NCI-H2081 treated with DMSO at 0.1 percent for 48 hours (cell line): ENCODE measurements around the gene CAMK2D.

ENCODE experiments used
- DNase-seq: peaks from one replicate; lab custom pipeline; 2025; lab: John Stamatoyannopoulos, UW

CAMK2D gene

DNA sequence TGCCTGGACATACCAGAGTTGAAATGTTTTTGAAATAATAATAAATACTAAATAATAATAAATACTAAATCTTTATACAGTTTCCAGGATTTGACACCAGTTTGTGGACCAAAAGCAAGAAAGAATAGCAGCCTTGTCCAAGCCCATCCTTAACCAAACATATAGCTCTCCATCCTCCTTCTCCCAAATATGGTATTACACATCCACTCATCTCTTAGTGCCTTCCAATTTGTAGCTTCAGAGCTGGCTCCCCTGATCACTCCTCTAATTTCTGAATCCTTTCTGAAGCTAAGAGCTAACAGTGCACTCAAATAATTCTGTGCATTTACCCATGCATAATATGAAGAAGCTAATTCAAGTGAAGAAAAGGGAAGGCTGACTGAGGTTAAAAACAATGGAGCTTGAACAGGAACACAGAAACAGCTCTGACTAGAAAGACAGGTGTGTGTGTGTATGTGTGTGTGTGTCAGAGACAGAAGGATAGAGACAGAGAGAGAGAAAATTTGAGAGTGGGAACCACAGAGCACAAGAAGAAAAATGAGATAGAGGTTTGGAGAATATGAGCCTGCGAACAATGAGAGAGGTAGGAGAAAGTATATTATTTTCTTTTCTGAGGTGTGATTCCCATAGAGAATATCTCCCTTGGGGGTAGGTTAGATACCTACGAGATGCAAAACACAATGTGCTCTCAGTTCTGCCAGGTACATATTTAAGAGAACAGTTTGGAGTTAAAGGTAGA, 123.5 kb downstream of the CAMK2D start:
- no peak for DNase-seq

DNA sequence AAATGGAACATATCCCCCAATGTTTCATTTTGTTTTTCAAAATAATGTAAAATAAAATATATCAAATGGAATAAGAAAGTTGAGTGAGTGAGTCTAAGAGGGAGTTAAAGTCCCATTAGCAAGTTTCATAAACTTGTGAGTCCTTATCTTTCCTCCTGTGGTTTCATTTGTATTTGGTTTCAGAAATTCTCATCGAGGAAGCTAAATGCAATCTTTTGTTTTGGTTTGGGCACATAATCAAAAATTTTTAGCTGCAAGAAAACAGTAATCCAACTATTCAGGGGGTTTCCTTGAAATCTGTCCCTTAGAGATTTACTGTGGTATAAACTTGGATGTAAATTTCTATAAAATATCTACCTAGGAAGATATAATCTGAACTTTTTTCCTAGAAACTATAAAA, 124.2 kb downstream of the CAMK2D start:
- no peak for DNase-seq

DNA sequence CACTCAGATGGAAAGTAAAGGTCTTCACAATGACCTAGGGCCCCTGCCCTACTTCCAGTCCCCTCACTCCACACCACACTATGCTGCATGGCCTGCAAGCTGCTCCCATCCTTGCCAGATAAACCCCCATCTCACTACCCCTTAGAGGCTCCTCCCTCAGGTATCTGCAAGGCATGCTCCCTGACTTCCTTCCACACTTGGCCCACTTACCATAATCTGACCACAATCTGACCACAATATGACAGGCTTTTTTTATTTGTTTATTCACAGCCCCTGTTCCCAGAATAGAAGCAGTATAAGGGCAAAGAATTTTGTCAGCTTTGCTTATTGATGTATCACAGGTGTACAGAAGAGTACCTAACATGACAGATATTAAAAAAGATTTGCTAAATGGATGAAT, 124.7 kb downstream of the CAMK2D start:
- DNase-seq: no peak

DNA sequence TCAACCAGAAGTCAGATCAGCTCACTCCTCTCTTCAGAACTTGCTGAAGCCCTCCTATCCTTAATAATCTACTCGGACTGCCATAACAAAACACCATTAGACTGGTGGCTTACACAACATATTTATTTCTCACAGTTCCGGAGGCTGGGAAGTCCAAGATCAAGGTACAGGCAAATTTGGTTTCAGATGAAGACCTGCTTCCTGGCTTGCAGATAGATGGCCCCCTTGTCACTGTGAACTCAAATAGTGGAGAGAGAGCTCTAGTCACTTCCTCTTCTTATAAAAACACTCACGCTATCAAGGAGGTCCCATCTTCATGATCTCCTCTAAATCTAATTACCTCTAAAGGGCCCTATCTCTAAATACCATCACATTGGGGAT, 125.1 kb downstream of the CAMK2D start:
- DNase-seq: no peak

DNA sequence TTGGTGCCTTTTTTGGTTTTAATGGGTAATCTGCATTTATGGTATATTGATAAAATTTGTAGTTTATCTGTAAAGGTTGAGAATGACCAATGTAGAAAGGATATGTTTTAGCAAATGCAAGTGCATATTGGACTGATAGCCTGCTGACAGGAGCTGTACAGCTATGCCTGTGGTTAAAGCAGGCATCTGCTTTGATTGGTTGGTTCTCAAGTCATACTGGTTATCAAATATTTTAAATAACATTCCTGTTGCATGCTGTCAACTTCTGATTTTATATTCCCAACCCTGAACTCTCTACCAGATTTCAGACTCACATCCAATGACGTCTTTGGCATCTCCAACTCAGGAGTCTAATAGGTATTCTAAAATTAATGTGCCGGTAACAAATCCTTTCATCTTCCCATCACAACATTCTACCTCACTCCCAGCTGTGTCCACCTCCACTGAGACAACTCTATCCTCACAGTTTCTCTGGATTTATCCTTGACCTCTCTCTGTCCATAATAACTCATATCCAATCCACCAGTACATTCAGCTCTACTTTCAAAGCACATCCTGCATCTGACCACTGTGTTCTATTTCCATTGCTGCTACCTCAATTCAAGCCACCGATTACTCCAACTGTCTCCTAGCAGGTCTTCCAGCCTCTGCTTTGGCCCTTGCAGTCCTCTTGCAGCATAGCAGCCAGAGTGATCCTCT, 125.7 kb downstream of the CAMK2D start:
- no peak for DNase-seq

DNA sequence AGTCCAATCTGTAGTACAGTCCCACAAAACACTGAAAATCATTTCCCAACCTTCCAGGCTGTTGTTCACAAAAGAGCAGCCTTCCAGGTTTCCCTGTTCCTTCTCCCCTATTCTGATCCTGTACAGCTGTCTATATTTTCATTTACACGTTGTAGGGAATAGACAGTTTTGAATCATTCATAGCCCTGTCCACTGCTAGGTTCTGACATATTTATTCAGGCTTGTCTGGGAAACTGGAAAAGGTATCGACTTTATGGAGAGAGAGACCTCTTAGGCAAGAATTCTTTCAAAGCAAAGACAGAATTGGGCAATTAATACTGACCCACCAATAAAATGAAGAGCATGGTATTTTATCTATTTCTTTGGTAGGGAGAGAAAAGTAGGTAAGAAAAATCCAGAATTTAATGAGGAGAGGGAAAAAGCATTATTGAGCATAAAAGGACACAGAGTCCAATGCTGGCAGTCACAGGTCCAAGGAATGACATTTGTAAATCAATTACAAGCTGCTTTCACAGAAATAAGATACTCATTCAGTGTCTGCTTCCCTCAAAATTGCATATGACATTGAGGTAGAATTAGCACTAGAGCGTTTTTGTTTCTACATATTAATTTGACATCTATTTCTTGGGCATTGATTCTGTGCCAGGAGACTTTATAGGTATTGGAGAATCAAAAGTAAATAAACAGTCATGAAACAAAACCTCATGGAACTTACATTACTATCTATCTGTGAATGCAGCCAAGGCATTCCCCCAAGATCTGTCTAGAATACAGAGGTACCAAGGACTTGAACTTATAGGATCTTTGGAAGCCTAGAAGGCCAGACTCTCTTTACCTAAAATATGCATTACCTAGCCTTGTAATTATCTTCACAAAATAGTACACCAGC, 127.2 kb downstream of the CAMK2D start:
- no peak for DNase-seq

DNA sequence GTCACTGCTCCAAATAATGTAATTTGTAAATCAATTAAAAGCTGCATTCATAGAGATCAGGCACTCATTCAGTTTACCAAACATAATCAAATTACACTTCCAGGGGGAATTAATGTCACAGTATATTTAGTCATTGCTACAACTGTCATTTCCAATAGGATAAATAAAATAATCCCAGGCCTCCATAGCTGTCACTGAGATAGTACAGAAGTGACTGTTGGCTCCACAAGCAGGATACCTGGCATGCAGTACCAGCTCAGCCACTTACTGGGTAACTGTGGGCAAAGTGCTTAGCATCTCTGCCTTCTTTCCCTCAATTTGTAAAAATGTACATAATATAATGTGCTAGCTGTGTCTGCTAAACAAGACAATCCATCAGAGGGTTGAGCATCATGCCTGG, 128.1 kb downstream of the CAMK2D start:
- no peak for DNase-seq

DNA sequence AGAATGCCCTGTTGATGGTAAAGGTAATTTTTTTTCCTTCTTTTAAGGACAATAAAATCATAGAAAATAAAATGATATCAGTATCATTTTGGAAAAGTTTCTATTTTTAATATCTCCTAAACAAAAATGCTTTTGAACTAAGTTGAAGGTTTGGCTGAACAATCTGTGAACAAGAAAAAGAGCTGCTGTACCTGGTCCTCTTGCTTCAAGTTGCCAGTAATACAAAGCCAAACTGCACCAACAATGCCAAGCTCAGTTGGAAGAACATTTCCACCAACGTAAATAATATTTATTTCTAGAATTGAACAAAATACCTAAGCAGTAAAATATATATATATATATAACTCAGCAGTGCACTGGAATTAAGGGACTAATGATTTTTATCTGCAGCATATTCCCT, 132.8 kb downstream of the CAMK2D start:
- no peak for DNase-seq

DNA sequence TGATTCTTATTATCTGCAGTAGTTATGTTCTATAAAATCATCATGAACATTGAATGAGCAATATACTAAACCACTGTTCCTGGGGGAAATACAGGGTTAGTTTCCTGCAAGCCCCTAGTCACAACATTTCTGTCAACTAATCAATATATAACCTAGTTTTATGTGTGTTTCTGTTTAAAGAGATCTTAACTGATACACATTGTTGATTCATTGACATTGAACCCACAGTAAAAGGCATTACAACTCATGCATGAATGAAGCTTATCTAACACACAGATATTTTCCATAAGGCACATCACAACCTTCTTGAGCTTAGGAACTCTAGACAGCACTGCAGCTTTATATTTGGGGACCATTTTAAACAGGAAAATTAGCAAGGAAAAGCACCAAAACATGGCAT, 134.2 kb downstream of the CAMK2D start:
- no peak for DNase-seq

DNA sequence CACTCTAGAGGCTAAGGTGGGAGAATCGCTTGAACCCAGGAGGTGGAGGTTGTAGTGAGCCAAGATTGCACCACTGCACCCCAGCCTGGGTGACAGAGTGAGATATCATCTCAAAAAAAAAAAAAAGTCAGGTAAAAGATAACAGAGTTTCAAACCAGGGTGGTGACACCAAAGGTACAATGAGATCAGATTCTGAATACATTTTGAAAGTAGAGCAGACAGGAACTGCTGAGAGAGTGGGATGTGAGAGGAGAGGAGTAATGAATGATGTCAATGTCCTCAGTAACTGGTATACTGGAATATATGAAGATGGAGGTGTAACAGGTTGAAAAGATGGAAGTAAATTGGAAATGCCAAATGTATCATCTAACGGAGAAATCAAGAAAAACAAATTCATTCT, 135.6 kb downstream of the CAMK2D start:
- DNase-seq: no peak

DNA sequence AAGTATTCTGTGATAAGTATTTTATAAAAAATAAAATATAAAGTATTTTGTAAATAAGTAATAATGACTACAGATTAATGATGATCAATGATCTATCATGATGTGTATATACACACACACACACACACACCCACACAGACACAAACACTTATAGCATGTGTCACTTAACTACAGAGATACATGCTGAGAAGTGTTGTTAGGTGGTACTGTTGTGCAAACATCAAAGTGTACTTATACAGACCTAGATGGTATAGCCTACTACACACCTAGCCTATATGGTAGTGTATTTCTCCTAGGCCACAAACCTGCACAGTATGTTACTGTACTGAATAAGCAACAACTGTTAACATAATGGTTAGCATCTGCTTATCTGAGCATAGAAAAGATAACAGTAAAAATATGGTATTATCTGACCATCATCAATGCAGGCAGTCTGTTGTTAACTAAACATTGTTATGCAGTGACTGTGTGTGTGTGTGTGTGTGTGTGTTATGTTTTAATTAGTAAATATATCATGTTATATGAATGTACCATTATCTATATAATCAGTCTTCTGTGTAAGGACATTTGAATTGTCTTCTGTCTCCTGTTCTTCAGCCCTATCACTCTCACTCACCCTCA, 138.2 kb downstream of the CAMK2D start:
- no peak for DNase-seq

DNA sequence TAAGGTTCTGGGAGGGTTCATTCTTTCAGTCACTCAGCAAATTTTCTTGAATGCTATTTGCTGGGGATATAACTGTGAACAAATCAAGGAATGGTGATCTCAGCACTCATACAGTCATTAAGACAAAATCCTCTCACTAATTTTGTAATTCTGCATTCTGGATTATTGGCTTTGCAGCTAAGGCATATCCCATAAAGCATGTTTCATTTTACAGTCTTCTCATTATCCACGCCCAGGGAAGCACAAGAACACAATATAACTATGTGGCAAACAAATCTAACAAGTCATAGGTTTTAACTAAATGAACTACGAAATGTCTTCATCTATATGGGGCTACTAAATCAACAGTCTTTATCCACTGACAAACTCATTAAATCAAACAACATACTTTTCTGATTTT, 139.9 kb downstream of the CAMK2D start:
- no peak for DNase-seq

DNA sequence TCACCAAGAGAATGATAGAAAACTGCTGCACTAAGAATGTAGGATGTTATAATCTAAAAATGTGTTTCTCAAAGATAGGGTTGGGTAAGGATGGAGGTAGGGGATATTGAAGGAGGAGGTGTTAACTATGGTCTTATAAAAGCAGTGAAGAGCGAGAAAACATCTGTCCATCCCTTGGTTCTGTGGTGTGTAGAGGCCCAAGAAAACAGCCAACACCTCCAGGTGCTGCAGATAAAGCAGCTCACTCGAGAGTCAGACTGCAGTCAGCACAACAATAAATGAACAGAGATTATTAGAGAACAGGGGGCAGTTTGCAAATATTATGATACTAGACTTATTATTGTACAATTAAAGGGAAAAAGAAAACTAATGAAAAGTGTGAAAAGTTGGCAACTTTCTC, 141.5 kb downstream of the CAMK2D start:
- DNase-seq: no peak

DNA sequence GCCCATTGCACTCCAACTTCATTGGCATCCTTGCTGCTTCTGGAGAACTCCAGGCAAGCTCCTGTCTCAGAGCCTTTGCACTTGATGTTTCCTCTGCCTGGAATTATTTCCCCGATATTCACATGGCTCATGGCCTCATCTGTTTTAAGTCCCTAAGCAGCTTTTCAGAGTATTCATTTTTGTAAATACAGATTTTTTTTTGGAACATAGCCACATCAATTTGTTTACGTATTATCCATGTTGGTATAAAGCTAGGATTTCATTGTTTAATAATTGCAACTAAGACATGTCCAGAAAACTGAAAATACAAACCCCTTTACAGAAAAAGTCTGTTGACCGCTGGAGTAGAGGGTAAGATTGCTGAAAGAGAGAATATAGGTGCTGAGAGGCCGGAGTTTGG, 142.0 kb downstream of the CAMK2D start:
- DNase-seq: no peak

DNA sequence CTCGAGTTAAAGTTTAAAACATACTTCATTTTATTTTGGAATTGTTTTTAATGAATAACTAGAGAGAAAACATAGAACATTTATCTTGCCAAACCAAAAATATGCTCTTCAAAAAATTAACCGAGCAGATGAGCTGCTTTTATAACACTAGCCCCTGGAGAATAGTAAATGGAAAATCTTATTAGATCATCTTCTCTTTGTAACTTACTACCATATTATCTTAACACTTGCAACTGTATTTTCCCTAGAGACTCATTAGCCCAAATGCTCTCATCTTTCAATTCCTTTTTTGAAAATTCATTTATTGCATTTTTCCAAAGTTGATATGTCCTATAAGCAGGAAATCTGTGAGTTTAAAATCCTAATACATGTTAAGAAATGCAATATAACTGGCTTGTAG, 143.3 kb downstream of the CAMK2D start:
- DNase-seq: no peak

DNA sequence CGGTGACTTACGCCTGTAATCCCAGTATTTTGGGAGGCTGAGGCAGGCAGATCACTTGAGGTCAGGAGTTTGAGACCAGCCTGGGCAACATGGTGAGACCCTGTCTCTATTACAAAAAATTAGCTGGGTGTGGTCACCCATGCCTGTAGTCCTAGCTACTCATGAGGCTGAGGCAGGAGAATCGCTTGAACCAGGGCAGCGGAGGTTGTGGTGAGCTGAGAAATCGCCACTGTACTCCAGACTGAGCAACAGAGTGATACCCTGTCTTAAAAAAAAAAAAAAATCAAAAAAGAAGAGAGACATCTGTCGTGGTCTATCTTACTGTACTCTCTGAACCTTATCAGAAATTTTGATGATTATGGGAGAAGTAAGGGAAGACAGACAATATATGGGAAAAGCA, 144.3 kb downstream of the CAMK2D start:
- no peak for DNase-seq

DNA sequence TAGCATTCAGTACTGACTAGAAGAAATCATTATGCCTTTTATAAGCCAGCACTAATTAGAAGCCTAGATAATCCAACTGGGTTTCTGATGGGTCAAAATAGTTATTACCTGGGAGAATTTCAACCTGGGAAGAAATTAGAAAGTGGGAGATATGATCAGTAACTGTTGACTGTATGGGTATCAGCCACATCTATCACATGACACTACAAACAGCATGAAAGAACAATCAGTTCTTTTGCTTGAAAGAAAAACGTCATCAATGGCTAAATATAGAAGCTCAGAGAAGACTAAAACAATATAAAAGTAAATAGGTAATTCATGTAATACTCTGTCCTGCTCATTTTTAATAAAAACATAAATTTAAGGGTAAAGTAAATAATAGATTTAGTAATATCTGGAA, 145.1 kb downstream of the CAMK2D start:
- no peak for DNase-seq

DNA sequence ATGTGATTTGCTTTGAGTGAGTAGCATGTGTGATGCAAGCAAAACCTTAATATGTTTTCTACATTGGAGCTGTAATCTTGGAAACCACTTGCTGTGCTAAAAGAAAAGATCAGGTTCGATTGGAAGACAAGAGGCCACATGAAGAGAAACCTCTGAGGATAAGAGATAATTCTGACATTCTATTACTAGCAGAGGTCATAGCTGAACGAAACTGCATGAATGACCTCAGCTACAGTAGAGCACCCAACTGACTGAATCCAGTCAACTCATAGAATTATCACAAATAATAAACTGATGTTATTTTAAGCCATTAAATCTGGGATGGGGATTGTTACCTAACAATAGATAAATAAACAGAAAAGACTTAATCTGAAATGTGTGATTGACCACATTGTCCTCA, 147.1 kb downstream of the CAMK2D start:
- no peak for DNase-seq

DNA sequence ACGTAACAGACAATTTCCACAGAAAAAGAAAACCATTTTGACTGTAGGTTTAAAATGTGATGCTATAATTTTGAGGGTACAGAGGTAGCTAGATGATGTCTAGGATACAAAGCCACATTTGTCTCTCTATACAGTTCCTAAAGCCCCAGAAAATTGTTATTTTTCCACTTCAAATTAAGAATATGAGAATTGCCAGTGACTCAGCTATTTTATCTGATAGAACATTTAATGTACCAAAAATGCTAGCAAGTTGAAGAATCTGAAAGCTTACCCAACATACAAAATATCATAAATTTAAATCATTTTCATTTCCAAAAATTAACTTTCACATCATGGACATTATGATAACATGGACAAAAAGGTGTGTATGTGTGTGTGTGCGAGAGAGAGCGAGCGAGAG, 148.0 kb downstream of the CAMK2D start:
- no peak for DNase-seq

DNA sequence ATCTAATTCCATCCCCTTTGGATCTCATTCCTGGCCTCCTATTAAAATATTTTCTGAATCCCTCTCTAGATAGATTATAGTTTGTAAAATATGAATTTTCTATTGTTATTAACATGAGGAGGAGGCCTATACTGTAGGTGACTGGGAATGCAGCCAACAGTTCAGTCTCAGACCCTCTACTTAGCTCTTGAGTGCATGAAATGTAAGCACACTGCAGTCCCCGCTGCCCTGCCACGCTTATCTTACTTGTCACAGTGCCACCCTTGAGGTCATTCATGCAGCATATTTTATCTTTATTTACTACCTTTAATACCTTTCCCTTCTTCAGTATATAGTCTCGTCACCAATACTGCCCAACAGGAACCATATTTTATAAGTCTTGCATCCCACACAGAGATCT, 151.0 kb downstream of the CAMK2D start:
- no peak for DNase-seq

DNA sequence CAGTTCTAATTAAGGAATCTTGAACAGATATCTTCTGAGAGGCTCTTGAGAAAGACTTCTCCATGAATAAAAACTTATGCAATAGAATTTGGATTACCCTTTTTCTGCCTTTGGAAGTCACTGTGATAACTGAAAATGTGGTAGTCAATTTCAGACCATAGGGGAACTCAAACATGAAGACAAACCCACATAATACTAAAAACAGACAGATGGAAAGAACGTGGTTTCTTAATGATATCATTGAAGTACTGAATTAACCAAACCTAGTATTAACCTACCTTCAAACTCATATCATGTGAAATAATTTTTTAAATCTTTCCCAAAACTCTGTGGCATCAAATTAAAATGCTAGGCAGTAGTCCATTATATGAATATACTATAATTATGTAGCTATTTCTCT, 153.5 kb downstream of the CAMK2D start:
- DNase-seq: no peak

DNA sequence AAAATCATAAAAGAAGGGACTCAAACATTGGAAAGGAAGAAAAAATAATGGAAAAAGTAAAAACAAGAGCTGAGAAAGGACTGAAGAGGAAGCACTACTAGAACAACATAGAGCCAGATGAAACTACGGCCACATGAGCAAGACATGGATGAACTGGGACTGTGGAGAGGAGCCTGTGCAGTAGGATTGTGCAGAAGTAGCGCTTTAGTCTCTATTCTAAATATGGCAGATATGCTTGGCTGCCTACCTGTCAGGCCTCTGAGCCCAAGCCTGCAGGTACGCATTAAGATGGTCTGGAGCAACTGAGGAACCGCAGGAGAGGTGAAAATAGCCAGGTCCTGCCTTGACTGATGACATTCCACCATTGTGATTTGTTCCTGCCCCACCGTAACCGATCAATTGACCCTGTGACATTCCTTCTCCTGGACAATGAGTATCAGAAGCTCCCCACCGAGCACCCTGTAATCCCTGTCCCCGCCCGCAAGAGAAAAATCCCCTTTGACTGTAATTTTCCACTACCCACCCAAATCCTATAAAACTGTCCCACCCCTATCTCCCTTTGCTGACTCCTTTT, 154.3 kb downstream of the CAMK2D start:
- DNase-seq: no peak
